Skin of body (tissue), 3 donors: ENCODE measurements around the gene CDCA5. TPM values are rescaled to one million over a fixed set of nuclear protein-coding genes. Genes with fewer than 3 reads are reported as not detected.
A peak's percentile ranks its signal among the peaks of the same experiment; 100 is the strongest.

Source experiments
- DNase-seq: peaks from one replicate; lab custom pipeline; 2025; lab: John Stamatoyannopoulos, UW
- small RNA-seq: library from RNA; depleted of rRNA; stranded (forward); fragments of <200 nt; gene quantifications from one replicate; pipeline ENCODE3, GENCODE V24; 2014; ENCODE audit warnings: low replicate concordance
- total RNA-seq: library from RNA; depleted of rRNA; stranded (reverse); fragments of >200 nt; gene quantifications from one replicate; pipeline ENCODE4 v1.2.3, GENCODE V29; 2014

CDCA5 gene
- total RNA-seq, 1 donor from 2014 or later, result 4.1 TPM

- DNase-seq, result no peak
Measured at GRCh38 chr11:65047581-65048422, 36.0 kb downstream of the CDCA5 start.

- no peak for DNase-seq
Measured at GRCh38 chr11:65045728-65046127, 38.1 kb downstream of the CDCA5 start.

- DNase-seq, result no peak
Measured at GRCh38 chr11:65045061-65045460, 38.8 kb downstream of the CDCA5 start.

GRCh38 chr11:65043881-65044501 is 39.8 kb downstream of the CDCA5 start:
- peak; percentile 9 for DNase-seq

- DNase-seq, result no peak
Measured at GRCh38 chr11:65042891-65043290, 40.9 kb downstream of the CDCA5 start.

- peak; percentile 87 for DNase-seq
Measured at GRCh38 chr11:65040847-65041622, 42.8 kb downstream of the CDCA5 start, which contains the start of gene SAC3D1. TSS of gene SAC3D1 (plus strand) at chr11:65041210. CDS start at chr11:65041293, 83 bp downstream.

GRCh38 chr11:65040520-65040846 is 43.4 kb downstream of the CDCA5 start:
- DNase-seq, result no peak

- no peak for DNase-seq
Measured at GRCh38 chr11:65036931-65037330, 46.9 kb downstream of the CDCA5 start.

GRCh38 chr11:65035579-65035978 is 48.3 kb downstream of the CDCA5 start:
- no peak for DNase-seq

- no peak for DNase-seq
Measured at GRCh38 chr11:65034423-65034822, 49.4 kb downstream of the CDCA5 start.

GRCh38 chr11:65032216-65032615 is 51.6 kb downstream of the CDCA5 start:
- no peak for DNase-seq

Small RNA genes lying within 50 kb of the gene (small RNA-seq; reads per million reads assigned to genes)
- not detected for gene SNX15

Other genes starting within 250 kb of the CDCA5 start
- 9.7 TPM for gene CDC42BPG, start 239.4 kb downstream of the CDCA5 start, total RNA-seq
- gene EHD1, start 205.4 kb downstream of the CDCA5 start, total RNA-seq, result 27.1 TPM
- gene ATG2A, start 166.8 kb downstream of the CDCA5 start, total RNA-seq, result 8.1 TPM
- 5.5 TPM for gene PPP2R5B, start 159.4 kb downstream of the CDCA5 start, total RNA-seq
- not detected for gene GPHA2, start 148.1 kb downstream of the CDCA5 start, total RNA-seq
- gene MAJIN, start 111.9 kb downstream of the CDCA5 start, total RNA-seq, result not detected
- gene BATF2, start 87.1 kb downstream of the CDCA5 start, total RNA-seq, result 0.20 TPM
- gene ARL2, start 69.9 kb downstream of the CDCA5 start, total RNA-seq, result 43.3 TPM
- gene SNX15, start 56.6 kb downstream of the CDCA5 start, total RNA-seq, result 8.6 TPM
- gene SAC3D1, start 42.8 kb downstream of the CDCA5 start, total RNA-seq, result 3.5 TPM
- 9.0 TPM for gene NAALADL1, start 25.5 kb downstream of the CDCA5 start, total RNA-seq
- 20.5 TPM for gene ZFPL1, start 182 bp upstream of the CDCA5 start, total RNA-seq
- gene VPS51, start 12.2 kb upstream of the CDCA5 start, total RNA-seq, result 93.3 TPM
- gene TM7SF2, start 27.8 kb upstream of the CDCA5 start, total RNA-seq, result 31.4 TPM
- 3.3 TPM for gene ZNHIT2, start 33.7 kb upstream of the CDCA5 start, total RNA-seq
- 353 TPM for gene FAU, start 38.1 kb upstream of the CDCA5 start, total RNA-seq
- gene MRPL49, start 38.3 kb upstream of the CDCA5 start, total RNA-seq, result 35.5 TPM
- gene SYVN1, start 50.5 kb upstream of the CDCA5 start, total RNA-seq, result 12.0 TPM
- gene SPDYC, start 86.2 kb upstream of the CDCA5 start, total RNA-seq, result not detected
- gene CAPN1, start 97.9 kb upstream of the CDCA5 start, total RNA-seq, result 79.7 TPM
- 8.1 TPM for gene POLA2, start 177.9 kb upstream of the CDCA5 start, total RNA-seq
- gene CDC42EP2, start 230.8 kb upstream of the CDCA5 start, total RNA-seq, result 3.7 TPM
- 30.2 TPM for gene DPF2, start 249.8 kb upstream of the CDCA5 start, total RNA-seq